Neural crest cell (in vitro differentiated cells): ENCODE data around the gene ATP10D. TPM values are rescaled to one million over a fixed set of nuclear protein-coding genes. Genes with fewer than 3 reads are reported as not detected.
A peak's percentile ranks its signal among the peaks of the same experiment; 100 is the strongest.

Experiments used
- DNase-seq: peaks from one replicate; pipeline ENCODE4 v3.0.0; 2021; ENCODE audit warnings: low read depth, mixed read lengths, low spot score
- H3K27ac Mint-ChIP-seq: one replicate; pipeline ENCODE4 v1.8.0; 2021; ENCODE audit warnings: mild to moderate bottlenecking, mixed read lengths; ENCODE audit not compliant: unreplicated experiment
- H3K27me3 Mint-ChIP-seq: 2 replicates; pipeline ENCODE4 v1.8.0; 2021; ENCODE audit warnings: low read depth, mild to moderate bottlenecking, mixed read lengths
- H3K36me3 Mint-ChIP-seq: 2 replicates; pipeline ENCODE4 v1.8.0; 2021; ENCODE audit warnings: low read depth, mild to moderate bottlenecking, mixed read lengths
- H3K4me1 Mint-ChIP-seq: 2 replicates; pipeline ENCODE4 v1.8.0; 2021; ENCODE audit warnings: mixed read lengths
- H3K4me3 Mint-ChIP-seq: one replicate; pipeline ENCODE4 v1.8.0; 2021; ENCODE audit warnings: mild to moderate bottlenecking, mixed read lengths
- H3K9me3 Mint-ChIP-seq: 2 replicates; pipeline ENCODE4 v1.8.0; 2021; ENCODE audit warnings: mixed read lengths
- long read RNA-seq: library from polyadenylated mRNA; unstranded; transcript quantifications from one replicate; pipeline ENCODE4 v2.0.0, GENCODE V29; 2020
- total RNA-seq: library from RNA; stranded (reverse); gene quantifications from 2 replicates; pipeline ENCODE4 v1.2.1, GENCODE V29; 2021
- TF ChIP-seq, protein P1 (sequence below): fragments of 200-600 bp; sonication (generic); conservative IDR thresholded peaks from 2 replicates; pipeline ENCODE4 v1.5.0; 2021; ENCODE audit warnings: antibody characterized with exemption, mild to moderate bottlenecking

Gene ATP10D
- 7.9 and 9.0 TPM in 2 replicates for total RNA-seq
- long read RNA-seq, partial matches to known transcripts = 2 of 5 reads
- long read RNA-seq, other reads (novel, unspliced or antisense) = 3 of 5 reads

DNA sequence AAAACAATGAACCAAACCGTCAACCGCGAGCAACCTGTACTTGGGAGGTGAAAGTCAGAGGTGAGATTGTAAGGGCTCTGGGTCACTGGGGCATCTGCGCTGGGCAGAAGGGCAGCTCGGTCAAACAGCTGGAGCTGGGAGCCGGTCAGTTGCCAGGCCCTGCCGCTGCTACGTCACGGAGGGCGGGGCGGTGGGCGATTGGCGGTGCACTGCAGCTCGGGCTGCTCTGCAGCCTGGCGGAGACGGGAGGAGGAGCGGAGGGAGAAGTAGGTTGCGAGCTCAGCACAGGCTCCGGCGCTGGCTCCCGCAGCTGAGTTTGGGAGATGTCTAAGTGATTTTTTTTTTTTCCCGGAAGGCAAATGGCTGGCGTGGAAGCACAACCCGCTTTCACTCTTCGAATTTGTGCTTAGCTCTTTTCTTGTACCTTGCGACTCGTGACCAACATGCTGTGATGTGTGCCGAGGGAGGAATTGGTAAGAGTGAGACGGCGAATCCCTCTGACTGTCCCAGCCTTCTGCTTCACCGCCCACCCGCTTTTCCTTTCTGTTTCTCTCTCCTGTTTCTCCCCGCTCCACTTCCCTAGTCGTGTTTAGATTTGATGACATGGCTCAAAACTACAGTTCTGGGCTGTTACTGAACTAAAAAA is at the start of gene ATP10D:
Gene ATP10D (plus strand): TSS at position 229 of the 646 bp plus-strand sequence. CDS start 27,266 bp downstream, outside the sequence.
- no peaks in the 10 kb centered on the region for H3K36me3 Mint-ChIP-seq
- no peaks in the 10 kb centered on the region for H3K9me3 Mint-ChIP-seq
- TF ChIP-seq, protein P1, sequence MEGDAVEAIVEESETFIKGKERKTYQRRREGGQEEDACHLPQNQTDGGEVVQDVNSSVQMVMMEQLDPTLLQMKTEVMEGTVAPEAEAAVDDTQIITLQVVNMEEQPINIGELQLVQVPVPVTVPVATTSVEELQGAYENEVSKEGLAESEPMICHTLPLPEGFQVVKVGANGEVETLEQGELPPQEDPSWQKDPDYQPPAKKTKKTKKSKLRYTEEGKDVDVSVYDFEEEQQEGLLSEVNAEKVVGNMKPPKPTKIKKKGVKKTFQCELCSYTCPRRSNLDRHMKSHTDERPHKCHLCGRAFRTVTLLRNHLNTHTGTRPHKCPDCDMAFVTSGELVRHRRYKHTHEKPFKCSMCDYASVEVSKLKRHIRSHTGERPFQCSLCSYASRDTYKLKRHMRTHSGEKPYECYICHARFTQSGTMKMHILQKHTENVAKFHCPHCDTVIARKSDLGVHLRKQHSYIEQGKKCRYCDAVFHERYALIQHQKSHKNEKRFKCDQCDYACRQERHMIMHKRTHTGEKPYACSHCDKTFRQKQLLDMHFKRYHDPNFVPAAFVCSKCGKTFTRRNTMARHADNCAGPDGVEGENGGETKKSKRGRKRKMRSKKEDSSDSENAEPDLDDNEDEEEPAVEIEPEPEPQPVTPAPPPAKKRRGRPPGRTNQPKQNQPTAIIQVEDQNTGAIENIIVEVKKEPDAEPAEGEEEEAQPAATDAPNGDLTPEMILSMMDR = no peak
- DNase-seq = peak; percentile 82
- H3K4me3 Mint-ChIP-seq = peak within 1 kb of the TSS; percentile 98
- peak within 1 kb of the TSS; percentile 99 for H3K27ac Mint-ChIP-seq
- peaks cover 21% of the 10 kb centered on the region for H3K4me1 Mint-ChIP-seq
- H3K27me3 Mint-ChIP-seq = peaks cover 12% of the 10 kb centered on the region

DNA sequence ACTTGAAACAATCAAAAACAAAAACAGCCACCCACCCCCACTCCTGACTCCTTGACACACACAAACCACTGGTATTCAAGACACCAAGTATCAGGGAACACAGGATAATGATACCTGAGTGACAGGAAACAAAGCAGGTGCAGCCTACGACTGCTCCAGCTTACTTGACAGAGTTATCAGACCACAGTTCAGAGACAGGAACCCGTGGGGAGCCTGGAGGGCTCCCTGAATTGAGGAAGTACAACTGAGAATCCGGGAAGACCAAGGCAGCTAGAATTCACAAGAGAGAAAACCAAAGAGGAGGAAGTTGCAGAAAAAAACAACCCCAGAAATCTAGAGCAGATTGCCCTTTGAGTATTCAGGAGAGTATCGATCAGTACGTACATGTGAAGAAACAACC is 42.1 kb upstream of the ATP10D start:
- Mint-ChIP-seq H3K27me3 (no peaks in the 10 kb centered on the region), H3K27ac (no peak overlapping the region), H3K4me1 (no peaks in the 10 kb centered on the region), H3K4me3 (no peak overlapping the region), H3K9me3 (peaks cover 3% of the 10 kb centered on the region), H3K36me3 (peaks cover 12% of the 10 kb centered on the region)
- DNase-seq = no peak
- TF ChIP-seq, protein P1 = no peak

DNA sequence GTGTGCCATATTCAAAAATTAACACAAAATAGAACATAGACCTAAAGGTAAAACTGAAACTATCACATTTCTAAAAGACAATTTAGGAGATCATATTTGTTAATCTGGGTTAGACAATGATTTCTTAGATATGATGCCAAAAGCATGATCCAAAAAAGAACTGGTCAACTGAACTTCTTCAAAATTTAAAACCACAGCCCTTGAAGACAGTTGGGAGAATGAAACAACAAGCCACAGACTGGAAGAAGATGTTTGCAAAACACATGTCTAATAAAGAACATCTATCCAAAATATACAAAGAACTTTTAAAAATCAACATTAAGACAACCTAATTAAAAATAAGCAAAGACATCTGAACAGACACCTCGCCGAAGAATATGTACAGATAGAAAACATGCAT is 41.0 kb upstream of the ATP10D start:
- H3K27ac Mint-ChIP-seq = no peak overlapping the region
- TF ChIP-seq, protein P1 = no peak
- no peaks in the 10 kb centered on the region for H3K27me3 Mint-ChIP-seq
- peaks cover 15% of the 10 kb centered on the region for H3K36me3 Mint-ChIP-seq
- DNase-seq = no peak
- H3K4me3 Mint-ChIP-seq = no peak overlapping the region
- no peaks in the 10 kb centered on the region for H3K4me1 Mint-ChIP-seq
- peaks cover 3% of the 10 kb centered on the region for H3K9me3 Mint-ChIP-seq

DNA sequence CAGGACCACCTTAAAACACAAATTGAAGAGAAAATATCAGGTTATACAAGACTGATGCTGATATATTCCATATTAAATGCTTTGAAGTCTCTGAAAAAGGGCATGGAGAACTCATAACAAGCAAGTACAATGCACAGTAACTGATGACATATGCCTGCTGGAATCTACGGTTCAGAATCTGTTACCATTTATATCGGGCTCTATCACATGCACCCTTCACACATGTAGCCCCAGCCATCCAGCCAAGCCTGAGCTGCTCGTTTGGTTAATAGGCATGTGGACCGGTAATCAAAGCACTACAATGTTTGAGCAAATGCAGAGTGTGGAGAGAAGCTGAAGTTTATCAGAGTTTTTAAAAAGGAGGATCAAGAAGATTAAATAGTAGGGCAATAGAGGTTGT is 33.4 kb upstream of the ATP10D start:
- Mint-ChIP-seq H3K4me3 (no peak overlapping the region), H3K27me3 (no peaks in the 10 kb centered on the region), H3K4me1 (no peaks in the 10 kb centered on the region), H3K27ac (no peak overlapping the region), H3K36me3 (peaks cover 13% of the 10 kb centered on the region), H3K9me3 (no peaks in the 10 kb centered on the region)
- TF ChIP-seq, protein P1 = no peak
- no peak for DNase-seq

DNA sequence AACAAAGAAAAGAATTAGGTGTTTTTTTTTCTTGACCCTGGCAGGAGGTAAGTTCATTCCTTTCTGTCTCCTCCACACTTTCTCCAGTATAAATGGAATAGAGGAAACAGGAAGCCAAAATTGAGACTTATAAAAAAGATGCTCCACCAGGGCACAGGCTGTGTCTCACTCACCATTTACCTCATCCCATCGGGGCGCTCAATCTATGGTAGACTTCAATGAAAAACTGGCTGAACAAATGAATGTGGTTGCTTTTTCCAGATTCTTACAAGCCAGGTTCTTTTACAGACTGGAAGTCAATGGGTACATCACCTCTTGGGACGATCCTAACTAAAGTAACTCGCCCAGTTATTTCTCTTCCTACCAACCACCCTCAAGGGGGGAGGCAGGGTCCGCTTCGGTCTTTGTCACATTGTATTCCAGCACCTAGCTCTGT is 22.3 kb upstream of the ATP10D start:
- H3K4me1 Mint-ChIP-seq = peaks cover 30% of the 10 kb centered on the region
- peak overlapping the region; percentile 93 for H3K4me3 Mint-ChIP-seq
- DNase-seq = no peak
- no peak overlapping the region for H3K27ac Mint-ChIP-seq
- no peaks in the 10 kb centered on the region for H3K9me3 Mint-ChIP-seq
- TF ChIP-seq, protein P1 = no peak
- H3K36me3 Mint-ChIP-seq = peaks cover 8% of the 10 kb centered on the region
- H3K27me3 Mint-ChIP-seq = no peaks in the 10 kb centered on the region
